Liver (tissue), 9 donors: Measurements from ENCODE around the gene GPR173. TPM values are rescaled to one million over a fixed set of nuclear protein-coding genes. Genes with fewer than 3 reads are reported as not detected.

Experiments
- DNase-seq: peaks from one replicate; pipeline ENCODE4 v3.0.0-alpha.2; 2017; ENCODE audit warnings: low spot score
- H3K27ac ChIP-seq, 2 donors: one replicate each; pipeline ENCODE4 v1.7.0; 2013; ENCODE audit warnings: inconsistent platforms in 2 of 2, low read length in 2 of 2, control low read depth in 1 of 2, low read depth in 1 of 2, mild to moderate bottlenecking in 1 of 2
- H3K27me3 ChIP-seq, 4 donors: one replicate each; pipeline versions ENCODE4 v1.6.1 to v1.7.0; 2013; ENCODE audit warnings: low read length in 3 of 4, inconsistent platforms in 1 of 4, mild to moderate bottlenecking in 1 of 4, moderate library complexity in 1 of 4; ENCODE audit not compliant: control insufficient read depth in 4 of 4, insufficient read depth in 4 of 4
- H3K36me3 ChIP-seq, 4 donors: one replicate each; pipeline versions ENCODE4 v1.6.1 to v1.7.0; 2013; ENCODE audit warnings: low read length in 3 of 4, mild to moderate bottlenecking in 3 of 4, low read depth in 1 of 4, moderate library complexity in 1 of 4; ENCODE audit not compliant: control insufficient read depth in 4 of 4, insufficient read depth in 3 of 4
- H3K4me1 ChIP-seq, 4 donors: one replicate each; pipeline versions ENCODE4 v1.6.1 to v1.7.0; 2013; ENCODE audit warnings: low read length in 3 of 4, mild to moderate bottlenecking in 3 of 4, moderate library complexity in 1 of 4; ENCODE audit not compliant: control insufficient read depth in 4 of 4, insufficient read depth in 4 of 4
- H3K4me3 ChIP-seq, 3 donors: one replicate each; pipeline versions ENCODE4 v1.6.1 to v1.7.0; 2013; ENCODE audit warnings: low read length in 3 of 3, control low read depth in 1 of 3, low read depth in 1 of 3, mild to moderate bottlenecking in 1 of 3
- H3K9ac ChIP-seq, 2 donors: one replicate each; pipeline ENCODE4 v1.7.0; 2013; ENCODE audit warnings: low read length in 2 of 2, mild to moderate bottlenecking in 2 of 2, moderate library complexity in 2 of 2, control low read depth in 1 of 2, low read depth in 1 of 2
- H3K9me3 ChIP-seq, 4 donors: one replicate each; pipeline versions ENCODE4 v1.6.1 to v1.7.0; 2013; ENCODE audit warnings: low read length in 3 of 4; ENCODE audit not compliant: control insufficient read depth in 4 of 4
- EGR1 ChIP-seq, 2 donors: IDR thresholded peaks; 2 replicates each; pipeline ENCODE4 v1.6.1; 2016 to 2018; ENCODE audit warnings: antibody characterized with exemption in 2 of 2, low read depth in 2 of 2
- FOXA1 ChIP-seq: IDR thresholded peaks from 2 replicates; pipeline ENCODE4 v1.6.1; 2016; ENCODE audit warnings: antibody characterized with exemption
- FOXA2 ChIP-seq: IDR thresholded peaks from 2 replicates; pipeline ENCODE4 v1.6.1; 2016; ENCODE audit warnings: antibody characterized with exemption
- GABPA ChIP-seq, 2 donors: IDR thresholded peaks in 1 of 2; conservative IDR thresholded peaks in 1 of 2; 2 replicates each; pipeline ENCODE4 v1.6.1; 2016; ENCODE audit warnings: antibody characterized with exemption in 2 of 2, mild to moderate bottlenecking in 1 of 2, moderate library complexity in 1 of 2
- HNF4A ChIP-seq, 2 donors: conservative IDR thresholded peaks; 2 replicates each; pipeline ENCODE4 v1.6.1; 2016; ENCODE audit warnings: antibody characterized with exemption in 2 of 2, mild to moderate bottlenecking in 2 of 2
- HNF4G ChIP-seq: IDR thresholded peaks from 2 replicates; pipeline ENCODE4 v1.6.1; 2016; ENCODE audit warnings: antibody characterized with exemption
- JUND ChIP-seq, 2 donors: IDR thresholded peaks; 2 replicates each; pipeline ENCODE4 v1.6.1; 2016; ENCODE audit warnings: antibody characterized with exemption in 2 of 2
- NR2F2 ChIP-seq: IDR thresholded peaks from 2 replicates; pipeline ENCODE4 v1.6.1; 2016; ENCODE audit warnings: antibody characterized with exemption
- RAD21 ChIP-seq, 2 donors: IDR thresholded peaks; 2 replicates each; pipeline ENCODE4 v1.6.1; 2016; ENCODE audit warnings: antibody characterized with exemption in 2 of 2, mild to moderate bottlenecking in 2 of 2
- SP1 ChIP-seq: IDR thresholded peaks from 2 replicates; pipeline ENCODE4 v1.6.1; 2018; ENCODE audit warnings: antibody characterized with exemption, mild to moderate bottlenecking
- YY1 ChIP-seq: IDR thresholded peaks from 2 replicates; pipeline ENCODE4 v1.6.1; 2016; ENCODE audit warnings: antibody characterized with exemption, mild to moderate bottlenecking
- WGBS: extraction: QIAGEN DNeasy Blood & Tissue Kit; methylation state at CpG from one replicate; pipeline ENCODE4 v1.1.7; 2013; 5-methylcytosine and 5-hydroxymethylcytosine counted together
- polyA plus RNA-seq, 2 donors: library from polyadenylated mRNA; stranded (reverse) in 1 of 2; unstranded in 1 of 2; fragments of 200-250 nt in 1 of 2; fragments of >200 nt in 1 of 2; fragmentation: Nextera tagmentation in 1 of 2; extraction: Ambion mirVana in 1 of 2; gene quantifications; one replicate each; pipeline versions ENCODE4 v1.2.1 to v1.2.3, GENCODE V29; 2013 to 2015
- total RNA-seq, 2 donors: library from RNA; depleted of rRNA; stranded (reverse); fragments of >200 nt; gene quantifications; one replicate each; pipeline ENCODE4 v1.2.3, GENCODE V29; 2014
- TF ChIP-seq, protein P1 (sequence below): IDR thresholded peaks from 2 replicates; pipeline ENCODE4 v1.6.1; 2016; ENCODE audit warnings: antibody characterized with exemption
- TF ChIP-seq, protein P2 (sequence below): fragments of 150-350 bp; IDR thresholded peaks from 2 replicates; pipeline ENCODE4 v1.5.1; 2017; ENCODE audit warnings: improper control_type of control experiment, low read depth, low read length; ENCODE audit not compliant: missing input control
- TF ChIP-seq, protein P3 (sequence below): IDR thresholded peaks from 2 replicates; pipeline ENCODE4 v1.6.1; 2016; ENCODE audit warnings: antibody characterized with exemption, mild to moderate bottlenecking
- TF ChIP-seq, protein P4 (sequence below): IDR thresholded peaks from 2 replicates; pipeline ENCODE4 v1.6.1; 2016; ENCODE audit warnings: antibody characterized with exemption
- TF ChIP-seq, protein P5 (sequence below): IDR thresholded peaks from 2 replicates; pipeline ENCODE4 v1.6.1; 2016; ENCODE audit warnings: antibody characterized with exemption
- donor health status: healthy.
- donor health status: healthy.
- donor health status: healthy.
- donor health status: healthy.
- donor health status: healthy.

Gene GPR173
- total and polyA plus RNA-seq, 4 donors = 0.07 to 0.61 (median 0.25) TPM; not detected in 1

DNA sequence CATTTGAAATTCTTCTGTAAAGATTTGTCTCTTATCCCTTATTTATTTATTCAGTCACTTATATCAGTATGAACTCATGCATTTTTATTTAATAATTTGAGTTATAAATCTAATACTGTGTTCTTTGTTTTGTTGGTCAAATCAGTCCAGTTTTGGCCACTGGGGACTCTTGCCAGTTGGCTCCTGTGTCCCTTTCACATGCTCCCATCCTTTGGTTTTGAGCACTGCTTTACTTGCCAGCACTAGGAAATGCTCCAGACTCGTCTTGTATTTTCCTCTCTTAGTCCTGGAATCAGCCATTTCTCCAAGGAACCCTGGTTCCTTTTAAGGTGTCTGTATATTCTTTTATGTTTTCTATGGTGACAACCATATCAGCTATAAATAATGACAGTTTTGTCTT, 73.4 kb downstream of the GPR173 start:
- Histone ChIP-seq H3K9ac (no peak overlapping the region), H3K36me3 (no peaks in the 10 kb centered on the region), H3K4me1 (no peaks in the 10 kb centered on the region), H3K27me3 (no peaks in the 10 kb centered on the region), H3K9me3 (no peaks in the 10 kb centered on the region), H3K4me3 (no peak overlapping the region), H3K27ac (no peak overlapping the region)
- TF ChIP-seq JUND (IDR thresholded peaks at IDR 0.05) (no peak), NR2F2 (no peak), GABPA (IDR thresholded peaks at IDR 0.05 in 1 of 2, conservative IDR thresholded peaks at IDR 0.05 in 1 of 2) (no peak), FOXA2 (no peak), RAD21 (IDR thresholded peaks at IDR 0.05) (no peak), YY1 (no peak), FOXA1 (no peak), HNF4A (conservative IDR thresholded peaks at IDR 0.05) (no peak), EGR1 (IDR thresholded peaks at IDR 0.05; ENCODE audit: low read depth in 2 of 2) (no peak), SP1 (no peak), HNF4G (no peak)
- TF ChIP-seq, protein P1, sequence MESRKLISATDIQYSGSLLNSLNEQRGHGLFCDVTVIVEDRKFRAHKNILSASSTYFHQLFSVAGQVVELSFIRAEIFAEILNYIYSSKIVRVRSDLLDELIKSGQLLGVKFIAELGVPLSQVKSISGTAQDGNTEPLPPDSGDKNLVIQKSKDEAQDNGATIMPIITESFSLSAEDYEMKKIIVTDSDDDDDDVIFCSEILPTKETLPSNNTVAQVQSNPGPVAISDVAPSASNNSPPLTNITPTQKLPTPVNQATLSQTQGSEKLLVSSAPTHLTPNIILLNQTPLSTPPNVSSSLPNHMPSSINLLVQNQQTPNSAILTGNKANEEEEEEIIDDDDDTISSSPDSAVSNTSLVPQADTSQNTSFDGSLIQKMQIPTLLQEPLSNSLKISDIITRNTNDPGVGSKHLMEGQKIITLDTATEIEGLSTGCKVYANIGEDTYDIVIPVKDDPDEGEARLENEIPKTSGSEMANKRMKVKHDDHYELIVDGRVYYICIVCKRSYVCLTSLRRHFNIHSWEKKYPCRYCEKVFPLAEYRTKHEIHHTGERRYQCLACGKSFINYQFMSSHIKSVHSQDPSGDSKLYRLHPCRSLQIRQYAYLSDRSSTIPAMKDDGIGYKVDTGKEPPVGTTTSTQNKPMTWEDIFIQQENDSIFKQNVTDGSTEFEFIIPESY = no peak
- TF ChIP-seq, protein P2, sequence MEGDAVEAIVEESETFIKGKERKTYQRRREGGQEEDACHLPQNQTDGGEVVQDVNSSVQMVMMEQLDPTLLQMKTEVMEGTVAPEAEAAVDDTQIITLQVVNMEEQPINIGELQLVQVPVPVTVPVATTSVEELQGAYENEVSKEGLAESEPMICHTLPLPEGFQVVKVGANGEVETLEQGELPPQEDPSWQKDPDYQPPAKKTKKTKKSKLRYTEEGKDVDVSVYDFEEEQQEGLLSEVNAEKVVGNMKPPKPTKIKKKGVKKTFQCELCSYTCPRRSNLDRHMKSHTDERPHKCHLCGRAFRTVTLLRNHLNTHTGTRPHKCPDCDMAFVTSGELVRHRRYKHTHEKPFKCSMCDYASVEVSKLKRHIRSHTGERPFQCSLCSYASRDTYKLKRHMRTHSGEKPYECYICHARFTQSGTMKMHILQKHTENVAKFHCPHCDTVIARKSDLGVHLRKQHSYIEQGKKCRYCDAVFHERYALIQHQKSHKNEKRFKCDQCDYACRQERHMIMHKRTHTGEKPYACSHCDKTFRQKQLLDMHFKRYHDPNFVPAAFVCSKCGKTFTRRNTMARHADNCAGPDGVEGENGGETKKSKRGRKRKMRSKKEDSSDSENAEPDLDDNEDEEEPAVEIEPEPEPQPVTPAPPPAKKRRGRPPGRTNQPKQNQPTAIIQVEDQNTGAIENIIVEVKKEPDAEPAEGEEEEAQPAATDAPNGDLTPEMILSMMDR = no peak
- TF ChIP-seq, protein P3, sequence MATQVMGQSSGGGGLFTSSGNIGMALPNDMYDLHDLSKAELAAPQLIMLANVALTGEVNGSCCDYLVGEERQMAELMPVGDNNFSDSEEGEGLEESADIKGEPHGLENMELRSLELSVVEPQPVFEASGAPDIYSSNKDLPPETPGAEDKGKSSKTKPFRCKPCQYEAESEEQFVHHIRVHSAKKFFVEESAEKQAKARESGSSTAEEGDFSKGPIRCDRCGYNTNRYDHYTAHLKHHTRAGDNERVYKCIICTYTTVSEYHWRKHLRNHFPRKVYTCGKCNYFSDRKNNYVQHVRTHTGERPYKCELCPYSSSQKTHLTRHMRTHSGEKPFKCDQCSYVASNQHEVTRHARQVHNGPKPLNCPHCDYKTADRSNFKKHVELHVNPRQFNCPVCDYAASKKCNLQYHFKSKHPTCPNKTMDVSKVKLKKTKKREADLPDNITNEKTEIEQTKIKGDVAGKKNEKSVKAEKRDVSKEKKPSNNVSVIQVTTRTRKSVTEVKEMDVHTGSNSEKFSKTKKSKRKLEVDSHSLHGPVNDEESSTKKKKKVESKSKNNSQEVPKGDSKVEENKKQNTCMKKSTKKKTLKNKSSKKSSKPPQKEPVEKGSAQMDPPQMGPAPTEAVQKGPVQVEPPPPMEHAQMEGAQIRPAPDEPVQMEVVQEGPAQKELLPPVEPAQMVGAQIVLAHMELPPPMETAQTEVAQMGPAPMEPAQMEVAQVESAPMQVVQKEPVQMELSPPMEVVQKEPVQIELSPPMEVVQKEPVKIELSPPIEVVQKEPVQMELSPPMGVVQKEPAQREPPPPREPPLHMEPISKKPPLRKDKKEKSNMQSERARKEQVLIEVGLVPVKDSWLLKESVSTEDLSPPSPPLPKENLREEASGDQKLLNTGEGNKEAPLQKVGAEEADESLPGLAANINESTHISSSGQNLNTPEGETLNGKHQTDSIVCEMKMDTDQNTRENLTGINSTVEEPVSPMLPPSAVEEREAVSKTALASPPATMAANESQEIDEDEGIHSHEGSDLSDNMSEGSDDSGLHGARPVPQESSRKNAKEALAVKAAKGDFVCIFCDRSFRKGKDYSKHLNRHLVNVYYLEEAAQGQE = no peak
- TF ChIP-seq, protein P4, sequence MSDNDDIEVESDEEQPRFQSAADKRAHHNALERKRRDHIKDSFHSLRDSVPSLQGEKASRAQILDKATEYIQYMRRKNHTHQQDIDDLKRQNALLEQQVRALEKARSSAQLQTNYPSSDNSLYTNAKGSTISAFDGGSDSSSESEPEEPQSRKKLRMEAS = no peak
- TF ChIP-seq, protein P5, sequence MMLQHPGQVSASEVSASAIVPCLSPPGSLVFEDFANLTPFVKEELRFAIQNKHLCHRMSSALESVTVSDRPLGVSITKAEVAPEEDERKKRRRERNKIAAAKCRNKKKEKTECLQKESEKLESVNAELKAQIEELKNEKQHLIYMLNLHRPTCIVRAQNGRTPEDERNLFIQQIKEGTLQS = no peak
- no peak for DNase-seq
- 55% methylated on average over 1 of the region's 1 CpG for WGBS

DNA sequence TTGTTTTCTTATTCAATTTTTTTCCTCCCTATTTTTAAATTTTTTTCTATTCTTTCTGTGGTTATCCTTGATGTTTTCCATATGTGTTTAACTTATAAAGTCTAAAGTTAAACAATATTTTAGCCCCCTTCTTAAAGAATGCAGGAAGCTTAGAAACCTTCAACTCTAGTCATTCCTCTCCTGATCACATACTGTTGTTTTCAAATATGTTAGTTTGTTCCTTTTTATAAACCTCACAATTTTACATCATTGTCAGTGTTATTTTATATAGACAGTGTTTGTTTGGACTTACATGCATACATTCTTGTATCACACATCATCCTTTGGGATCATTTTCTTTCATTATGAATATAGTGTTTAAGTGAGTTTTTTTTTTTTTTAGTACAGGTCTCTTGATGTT, 76.9 kb downstream of the GPR173 start:
- DNase-seq = no peak
- Histone ChIP-seq H3K27ac (no peak overlapping the region), H3K4me1 (no peaks in the 10 kb centered on the region), H3K27me3 (no peaks in the 10 kb centered on the region), H3K36me3 (no peaks in the 10 kb centered on the region), H3K9me3 (no peaks in the 10 kb centered on the region), H3K4me3 (no peak overlapping the region), H3K9ac (no peak overlapping the region)
- no peak for TF ChIP-seq FOXA2
